H9 (cell line): ENCODE data around the gene CARD8. TPM values are rescaled to one million over a fixed set of nuclear protein-coding genes. Genes with fewer than 3 reads are reported as not detected.

Source experiments
- DNase-seq: peaks from one replicate; pipeline ENCODE4 v3.0.0-alpha.2; 2017
- H2AFZ ChIP-seq: one replicate; pipeline ENCODE4 v1.6.1; 2013; ENCODE audit warnings: mild to moderate bottlenecking, low read length, control low read depth, moderate library complexity
- H2AK5ac ChIP-seq: 2 replicates; pipeline ENCODE4 v1.6.1; 2013; ENCODE audit warnings: low read length, control low read depth, mixed read lengths; ENCODE audit not compliant: insufficient read length
- H2BK120ac ChIP-seq: one replicate; pipeline ENCODE4 v1.6.1; 2013; ENCODE audit warnings: low read depth, mild to moderate bottlenecking, low read length, control low read depth, inconsistent platforms; ENCODE audit not compliant: poor library complexity, severe bottlenecking
- H2BK12ac ChIP-seq: 2 replicates; pipeline ENCODE4 v1.6.1; 2013; ENCODE audit warnings: low read length, control low read depth, mixed read lengths, low read depth; ENCODE audit not compliant: insufficient read length
- H2BK15ac ChIP-seq: 2 replicates; pipeline ENCODE4 v1.6.1; 2013; ENCODE audit warnings: low read depth, low read length, control low read depth
- H2BK20ac ChIP-seq: one replicate; pipeline ENCODE4 v1.6.1; 2013; ENCODE audit warnings: low read depth, mild to moderate bottlenecking, low read length, control low read depth, inconsistent platforms; ENCODE audit not compliant: poor library complexity, severe bottlenecking
- H2BK5ac ChIP-seq: 2 replicates; pipeline ENCODE4 v1.6.1; 2013; ENCODE audit warnings: low read length, control low read depth, mixed read lengths; ENCODE audit not compliant: insufficient read length
- H3K14ac ChIP-seq: 2 replicates; pipeline ENCODE4 v1.6.1; 2013; ENCODE audit warnings: low read length, control low read depth; ENCODE audit not compliant: insufficient read depth
- H3K18ac ChIP-seq: 2 replicates; pipeline ENCODE4 v1.6.1; 2013; ENCODE audit warnings: low read depth, mild to moderate bottlenecking, mixed read lengths, low read length, control low read depth; ENCODE audit not compliant: insufficient read length
- H3K23ac ChIP-seq: 2 replicates; pipeline ENCODE4 v1.6.1; 2013; ENCODE audit warnings: low read length, control low read depth, mixed read lengths, low read depth; ENCODE audit not compliant: insufficient read length
- H3K23me2 ChIP-seq: 2 replicates; pipeline ENCODE4 v1.6.1; 2013; ENCODE audit warnings: low read depth, mild to moderate bottlenecking, mixed read lengths, low read length, control low read depth; ENCODE audit not compliant: insufficient read length, poor library complexity, severe bottlenecking
- H3K27ac ChIP-seq: 2 replicates; pipeline ENCODE4 v1.5.1; 2013; ENCODE audit warnings: low read length, control low read depth, mixed read lengths, low read depth; ENCODE audit not compliant: insufficient read length
- H3K27me3 ChIP-seq: 2 replicates; pipeline ENCODE4 v1.6.1; 2013; ENCODE audit warnings: low read length, control low read depth, inconsistent platforms; ENCODE audit not compliant: insufficient read depth
- H3K4ac ChIP-seq: 2 replicates; pipeline ENCODE4 v1.6.1; 2013; ENCODE audit warnings: low read depth, mild to moderate bottlenecking, control low read depth, inconsistent platforms, low read length, moderate library complexity
- H3K4me1 ChIP-seq: 2 replicates; pipeline ENCODE4 v1.6.1; 2013; ENCODE audit warnings: low read length, control low read depth, inconsistent platforms; ENCODE audit not compliant: insufficient read depth
- H3K4me2 ChIP-seq: 2 replicates; pipeline ENCODE4 v1.6.1; 2013; ENCODE audit warnings: low read length, control low read depth, mixed read lengths; ENCODE audit not compliant: insufficient read length, insufficient read depth
- H3K56ac ChIP-seq: 2 replicates; pipeline ENCODE4 v1.6.1; 2013; ENCODE audit warnings: low read depth, mild to moderate bottlenecking, mixed read lengths, low read length, control low read depth; ENCODE audit not compliant: insufficient read length
- H3K79me1 ChIP-seq: 2 replicates; pipeline ENCODE4 v1.6.1; 2013; ENCODE audit warnings: low read depth, mild to moderate bottlenecking, moderate library complexity, low read length, control low read depth, inconsistent platforms; ENCODE audit not compliant: insufficient read depth, poor library complexity, severe bottlenecking
- H3K79me2 ChIP-seq: 2 replicates; pipeline ENCODE4 v1.6.1; 2013; ENCODE audit warnings: low read length, control low read depth, inconsistent platforms; ENCODE audit not compliant: insufficient read depth
- H3K9ac ChIP-seq: 2 replicates; pipeline ENCODE4 v1.6.1; 2013; ENCODE audit warnings: low read length, control low read depth, mixed read lengths; ENCODE audit not compliant: insufficient read length; ENCODE audit errors: extremely low read depth
- H3K9me3 ChIP-seq: one replicate; pipeline ENCODE4 v1.6.1; 2013; ENCODE audit warnings: low read depth, low read length, inconsistent platforms; ENCODE audit not compliant: control insufficient read depth
- H3T11ph ChIP-seq: one replicate; pipeline ENCODE4 v1.6.1; 2013; ENCODE audit warnings: mild to moderate bottlenecking, low read length, control low read depth, inconsistent platforms
- H4K20me1 ChIP-seq: one replicate; pipeline ENCODE4 v1.6.1; 2013; ENCODE audit not compliant: control insufficient read depth, insufficient read length, insufficient read depth
- H4K5ac ChIP-seq: 2 replicates; pipeline ENCODE4 v1.6.1; 2013; ENCODE audit warnings: low read depth, mild to moderate bottlenecking, mixed read lengths, low read length, control low read depth; ENCODE audit not compliant: insufficient read length
- H4K8ac ChIP-seq: replicated peaks from 2 replicates; pipeline ENCODE4 v1.6.1; 2013; ENCODE audit warnings: low read length, control low read depth, mixed read lengths, low read depth; ENCODE audit not compliant: insufficient read length
- H4K91ac ChIP-seq: 2 replicates; pipeline ENCODE4 v1.6.1; 2013; ENCODE audit warnings: low read depth, mild to moderate bottlenecking, moderate library complexity, mixed read lengths, low read length, control low read depth; ENCODE audit not compliant: insufficient read length
- H3K27ac Mint-ChIP-seq, 3 experiments: 2 replicates in 2 of 3; 3 replicates in 1 of 3; pipeline ENCODE4 v1.8.0; 2020 to 2021; ENCODE audit warnings: mixed read lengths in 3 of 3, mild to moderate bottlenecking in 1 of 3, moderate library complexity in 1 of 3
- H3K27me3 Mint-ChIP-seq: 2 replicates; pipeline ENCODE4 v1.8.0; 2021; ENCODE audit warnings: low read depth, mild to moderate bottlenecking, moderate library complexity, mixed read lengths
- H3K36me3 Mint-ChIP-seq, 3 experiments: 2 replicates in 2 of 3; 3 replicates in 1 of 3; pipeline ENCODE4 v1.8.0; 2020 to 2021; ENCODE audit warnings: low read depth in 3 of 3, mixed read lengths in 3 of 3; ENCODE audit not compliant: insufficient read depth in 1 of 3
- H3K4me1 Mint-ChIP-seq, 2 experiments: 2 replicates each; pipeline ENCODE4 v1.8.0; 2020; ENCODE audit warnings: mixed read lengths in 2 of 2
- H3K4me3 Mint-ChIP-seq, 2 experiments: 2 replicates in 1 of 2; 3 replicates in 1 of 2; pipeline ENCODE4 v1.8.0; 2020 to 2021; ENCODE audit warnings: mild to moderate bottlenecking in 2 of 2, mixed read lengths in 2 of 2, moderate library complexity in 1 of 2
- H3K9me3 Mint-ChIP-seq, 2 experiments: 2 replicates in 1 of 2; 3 replicates in 1 of 2; pipeline ENCODE4 v1.8.0; 2020; ENCODE audit warnings: mild to moderate bottlenecking in 2 of 2, mixed read lengths in 2 of 2, moderate library complexity in 1 of 2
- WGBS: extraction: QIAGEN DNeasy Blood & Tissue Kit; methylation state at CpG from one replicate; pipeline ENCODE4 v1.1.7; 2013; ENCODE audit warnings: missing lambda C conversion rate, low lambda C conversion rate, mixed read lengths; ENCODE audit not compliant: insufficient read length; ENCODE audit errors: extremely low coverage; 5-methylcytosine and 5-hydroxymethylcytosine counted together
- total RNA-seq: library from RNA; stranded (reverse); gene quantifications from 2 replicates; pipeline ENCODE4 v1.2.1, GENCODE V29; 2021
- TF ChIP-seq, protein P1 (sequence below): fragments of 200-600 bp; sonication (generic); conservative IDR thresholded peaks from 3 replicates; pipeline ENCODE4 v1.8.0; 2021; ENCODE audit warnings: antibody characterized with exemption, mild to moderate bottlenecking

CARD8 gene
- total RNA-seq, 1 experiment from 2014 or later, result 21.0 TPM

DNA sequence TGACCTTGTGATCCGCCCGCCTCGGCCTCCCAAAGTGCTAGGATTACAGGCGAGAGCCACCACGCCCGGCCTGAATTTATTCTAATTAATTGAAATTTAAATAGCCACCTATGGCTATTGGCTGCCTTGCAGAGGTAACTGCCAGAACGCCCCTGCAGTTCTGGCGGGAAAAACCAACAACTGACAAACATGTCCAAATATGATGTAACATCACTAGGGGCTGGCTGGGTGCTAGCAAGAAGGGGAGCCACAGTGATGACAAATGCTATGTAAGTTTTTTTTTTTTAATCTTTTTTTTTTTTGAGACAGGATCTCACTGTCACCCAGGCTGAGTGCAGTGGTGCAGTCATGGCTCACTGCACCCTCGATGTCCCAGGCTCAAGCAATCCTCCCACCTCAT lies 72.4 kb downstream of the CARD8 start:
- H3K4me2 ChIP-seq, result no peak overlapping the region
- no peaks in the 10 kb centered on the region for H4K20me1 ChIP-seq
- no peak overlapping the region for H3K4ac ChIP-seq
- no peak overlapping the region for H2AK5ac ChIP-seq
- H2BK20ac ChIP-seq, result no peak overlapping the region
- H4K8ac ChIP-seq, result no peak overlapping the region
- H4K5ac ChIP-seq, result no peak overlapping the region
- Mint-ChIP-seq H3K36me3 (peaks cover 35 to 53% (median 43%) of the 10 kb centered on the region in 3 experiments), H3K4me1 (no peaks in the 10 kb centered on the region), H3K4me3 (no peak overlapping the region), H3K27me3 (no peaks in the 10 kb centered on the region), H3K27ac (no peak overlapping the region), H3K9me3 (peaks cover 19 to 20% of the 10 kb centered on the region in 2 experiments)
- H3K9ac ChIP-seq, result no peak overlapping the region
- no peak overlapping the region for H4K91ac ChIP-seq
- DNase-seq, result no peak
- no peak overlapping the region for H2AFZ ChIP-seq
- H3K18ac ChIP-seq, result no peak overlapping the region
- H3K23me2 ChIP-seq, result no peaks in the 10 kb centered on the region
- H3K14ac ChIP-seq, result no peak overlapping the region
- H3K23ac ChIP-seq, result no peak overlapping the region
- no peaks in the 10 kb centered on the region for H3K79me1 ChIP-seq
- no peak overlapping the region for H2BK120ac ChIP-seq
- no peak overlapping the region for H3T11ph ChIP-seq
- WGBS, result no CpG with 5 or more reads among the region's 9 CpGs
- 0 out of 2 replicates have a peak, but pooled peaks cover 2% of the 10 kb centered on the region for H3K79me2 ChIP-seq
- no peak overlapping the region for H2BK12ac ChIP-seq
- no peaks in the 10 kb centered on the region for H3K4me1 ChIP-seq
- H3K27ac ChIP-seq, result no peak overlapping the region
- no peak overlapping the region for H3K56ac ChIP-seq
- no peaks in the 10 kb centered on the region for H3K27me3 ChIP-seq
- H2BK15ac ChIP-seq, result no peak overlapping the region
- TF ChIP-seq, protein P1, sequence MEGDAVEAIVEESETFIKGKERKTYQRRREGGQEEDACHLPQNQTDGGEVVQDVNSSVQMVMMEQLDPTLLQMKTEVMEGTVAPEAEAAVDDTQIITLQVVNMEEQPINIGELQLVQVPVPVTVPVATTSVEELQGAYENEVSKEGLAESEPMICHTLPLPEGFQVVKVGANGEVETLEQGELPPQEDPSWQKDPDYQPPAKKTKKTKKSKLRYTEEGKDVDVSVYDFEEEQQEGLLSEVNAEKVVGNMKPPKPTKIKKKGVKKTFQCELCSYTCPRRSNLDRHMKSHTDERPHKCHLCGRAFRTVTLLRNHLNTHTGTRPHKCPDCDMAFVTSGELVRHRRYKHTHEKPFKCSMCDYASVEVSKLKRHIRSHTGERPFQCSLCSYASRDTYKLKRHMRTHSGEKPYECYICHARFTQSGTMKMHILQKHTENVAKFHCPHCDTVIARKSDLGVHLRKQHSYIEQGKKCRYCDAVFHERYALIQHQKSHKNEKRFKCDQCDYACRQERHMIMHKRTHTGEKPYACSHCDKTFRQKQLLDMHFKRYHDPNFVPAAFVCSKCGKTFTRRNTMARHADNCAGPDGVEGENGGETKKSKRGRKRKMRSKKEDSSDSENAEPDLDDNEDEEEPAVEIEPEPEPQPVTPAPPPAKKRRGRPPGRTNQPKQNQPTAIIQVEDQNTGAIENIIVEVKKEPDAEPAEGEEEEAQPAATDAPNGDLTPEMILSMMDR, result no peak
- no peak overlapping the region for H2BK5ac ChIP-seq
- peaks cover 8% of the 10 kb centered on the region for H3K9me3 ChIP-seq
